HS-27A (cell line): Measurements from ENCODE around the gene VEZT.
"Not testable (repeated sequence)": the region's sequence is repeated elsewhere in the genome, so short reads cannot be mapped to it uniquely, and the experiment has no call there.

Experiments used
- DNase-seq: peaks from one replicate; pipeline ENCODE4 v3.0.0-alpha.2; 2012; ENCODE audit warnings: low read depth, missing footprints

The VEZT gene, protein sequence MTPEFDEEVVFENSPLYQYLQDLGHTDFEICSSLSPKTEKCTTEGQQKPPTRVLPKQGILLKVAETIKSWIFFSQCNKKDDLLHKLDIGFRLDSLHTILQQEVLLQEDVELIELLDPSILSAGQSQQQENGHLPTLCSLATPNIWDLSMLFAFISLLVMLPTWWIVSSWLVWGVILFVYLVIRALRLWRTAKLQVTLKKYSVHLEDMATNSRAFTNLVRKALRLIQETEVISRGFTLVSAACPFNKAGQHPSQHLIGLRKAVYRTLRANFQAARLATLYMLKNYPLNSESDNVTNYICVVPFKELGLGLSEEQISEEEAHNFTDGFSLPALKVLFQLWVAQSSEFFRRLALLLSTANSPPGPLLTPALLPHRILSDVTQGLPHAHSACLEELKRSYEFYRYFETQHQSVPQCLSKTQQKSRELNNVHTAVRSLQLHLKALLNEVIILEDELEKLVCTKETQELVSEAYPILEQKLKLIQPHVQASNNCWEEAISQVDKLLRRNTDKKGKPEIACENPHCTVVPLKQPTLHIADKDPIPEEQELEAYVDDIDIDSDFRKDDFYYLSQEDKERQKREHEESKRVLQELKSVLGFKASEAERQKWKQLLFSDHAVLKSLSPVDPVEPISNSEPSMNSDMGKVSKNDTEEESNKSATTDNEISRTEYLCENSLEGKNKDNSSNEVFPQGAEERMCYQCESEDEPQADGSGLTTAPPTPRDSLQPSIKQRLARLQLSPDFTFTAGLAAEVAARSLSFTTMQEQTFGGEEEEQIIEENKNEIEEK

GRCh38 chr12:95217377-95218149, at the start of gene VEZT, which contains the start of gene FGD6:
Gene VEZT (plus strand): TSS chr12:95217807. CDS start chr12:95217851, 44 bp downstream.
Gene FGD6 (minus strand): TSS chr12:95217467. CDS start chr12:95217240, 227 bp downstream.
- peak; percentile 97 for DNase-seq

DNA sequence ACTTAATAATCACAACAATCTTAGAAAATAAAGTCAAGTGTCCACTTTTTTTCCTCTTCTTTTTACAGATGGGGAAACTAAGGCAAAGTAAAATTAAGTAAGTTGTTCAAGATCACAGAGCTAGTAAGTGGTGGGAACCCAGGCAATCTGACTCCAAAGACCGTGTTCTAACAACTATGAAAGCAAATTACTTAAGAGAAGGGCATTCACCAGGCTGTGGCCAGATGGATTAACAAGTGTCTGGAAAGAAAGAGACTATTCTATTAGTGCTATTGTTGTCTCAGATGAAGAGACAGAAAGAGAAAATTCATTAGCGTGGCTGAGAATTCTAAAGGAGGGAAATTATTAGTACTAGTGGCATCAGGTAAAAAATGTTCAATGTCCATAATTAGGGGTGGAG, 48.9 kb upstream of the VEZT start:
- DNase-seq: no peak

DNA sequence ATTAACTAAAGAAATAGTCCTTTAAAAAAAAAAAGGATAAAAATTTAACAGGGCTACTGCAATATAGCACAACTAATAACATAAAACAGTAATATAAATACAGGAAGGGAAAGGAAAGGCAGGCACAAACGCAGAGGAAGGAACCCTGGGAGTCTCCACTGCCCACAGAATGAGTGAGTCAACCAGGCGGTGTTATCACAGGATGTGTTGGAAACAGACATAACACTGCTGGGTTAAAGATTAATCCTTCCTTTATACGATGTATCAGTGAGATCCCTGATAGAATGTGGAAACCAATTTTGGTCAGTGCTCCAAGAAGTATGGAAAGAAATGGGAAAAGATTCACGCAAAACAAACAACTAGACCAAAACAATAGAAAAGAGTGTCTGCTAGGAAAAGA, 48.2 kb upstream of the VEZT start:
- DNase-seq: peak; percentile 36

- DNase-seq: no peak
Observed at GRCh38 chr12:95173392-95174251, 44.0 kb upstream of the VEZT start.

- DNase-seq: no peak
Observed at GRCh38 chr12:95177201-95177768, 40.3 kb upstream of the VEZT start.

- DNase-seq: no peak
Observed at GRCh38 chr12:95178136-95178535, 39.5 kb upstream of the VEZT start.

DNA sequence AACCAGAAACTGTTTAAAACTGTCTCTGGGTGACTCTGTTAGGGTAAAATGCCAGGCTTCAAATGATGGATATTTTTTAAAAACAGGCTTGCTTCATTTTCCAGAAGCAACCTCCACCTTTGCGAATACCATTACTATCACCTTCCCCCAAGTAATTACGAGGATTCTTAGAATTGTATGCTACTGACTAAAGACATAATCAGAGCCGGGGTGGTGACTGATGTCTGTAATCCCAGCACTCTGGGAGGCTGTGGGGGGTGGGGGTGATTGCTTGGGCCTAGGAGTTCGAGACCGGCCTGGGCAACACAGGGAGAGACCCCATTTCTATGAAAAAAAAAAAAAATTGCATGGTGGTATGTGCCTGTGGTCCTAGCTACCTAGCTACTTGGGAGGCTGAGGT, 38.6 kb upstream of the VEZT start:
- no peak for DNase-seq

- DNase-seq: no peak
Observed at GRCh38 chr12:95181103-95181502, 36.5 kb upstream of the VEZT start.

DNA sequence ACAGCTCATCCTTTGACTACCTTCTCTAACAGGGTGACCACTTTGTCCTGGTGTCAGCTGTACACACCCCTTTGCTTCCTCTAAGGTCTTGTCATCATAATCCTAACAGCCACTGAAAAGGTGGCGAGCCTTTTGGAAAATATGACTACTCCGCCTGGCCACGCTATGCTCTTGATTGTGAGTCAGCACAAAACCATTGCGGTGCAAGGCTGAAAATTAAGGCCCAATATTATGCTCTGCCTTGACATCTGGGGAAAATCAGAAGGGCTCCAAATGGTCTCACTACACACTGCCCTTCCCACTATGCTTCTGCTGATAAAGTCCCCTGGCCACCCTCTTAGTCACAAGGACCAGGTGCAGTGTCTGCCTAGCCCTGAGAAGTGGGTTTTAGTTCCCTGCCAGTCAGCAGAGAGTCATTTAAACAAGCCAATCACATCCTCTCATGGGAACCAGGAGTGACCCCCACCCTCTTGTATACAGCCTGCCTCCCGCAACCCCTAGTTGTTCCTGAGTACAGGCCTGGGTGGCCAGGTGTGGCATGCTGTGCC, 34.7 kb upstream of the VEZT start:
- DNase-seq: no peak

- DNase-seq: no peak
Observed at GRCh38 chr12:95184121-95184520, 33.5 kb upstream of the VEZT start.

DNA sequence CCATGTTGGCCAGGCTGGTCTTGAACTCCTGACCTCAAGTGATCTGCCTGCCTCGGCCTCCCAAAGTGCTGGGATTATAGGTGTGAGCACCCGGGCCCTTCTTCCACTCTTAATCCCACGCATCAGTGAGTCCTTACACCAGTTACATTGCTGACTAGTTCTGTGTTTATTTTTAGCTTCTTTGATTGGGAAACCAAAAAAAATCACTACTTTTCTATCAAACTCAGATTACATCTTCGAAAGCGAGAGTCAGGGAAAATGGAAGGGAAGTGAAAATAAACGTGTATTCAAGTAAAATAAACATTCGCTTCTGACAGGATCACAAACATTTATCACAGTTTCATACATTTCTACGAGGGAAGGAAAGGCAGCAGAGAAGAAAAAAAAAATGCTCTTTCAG, 32.5 kb upstream of the VEZT start:
- no peak for DNase-seq

- no peak for DNase-seq
Observed at GRCh38 chr12:95185854-95186253, 31.8 kb upstream of the VEZT start.

DNA sequence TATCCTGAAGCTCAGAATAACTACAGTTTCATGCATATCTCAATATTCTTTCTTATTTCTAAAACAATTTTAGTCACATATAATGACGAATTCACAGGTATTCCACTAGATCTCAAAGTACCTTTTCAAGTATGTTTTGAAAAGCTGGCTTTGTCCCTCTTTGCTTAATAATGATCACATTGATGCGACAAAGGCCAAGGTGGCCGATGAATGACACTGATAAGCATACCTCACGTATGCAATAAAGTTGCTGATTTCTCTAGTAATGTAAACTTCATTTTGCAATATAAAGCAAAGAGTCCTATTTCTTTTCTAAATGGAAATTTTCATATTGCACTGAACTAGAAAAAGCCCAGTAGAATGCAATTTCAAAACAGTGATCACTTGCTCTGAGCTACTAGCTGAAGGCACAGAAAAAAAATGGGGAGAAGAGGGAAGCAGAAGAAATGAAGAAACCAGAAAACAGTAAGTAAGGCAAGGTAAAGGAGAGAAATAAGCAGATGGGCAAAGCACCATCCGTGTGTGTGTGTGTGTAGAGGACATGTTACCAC, 29.7 kb upstream of the VEZT start:
- no peak for DNase-seq

DNA sequence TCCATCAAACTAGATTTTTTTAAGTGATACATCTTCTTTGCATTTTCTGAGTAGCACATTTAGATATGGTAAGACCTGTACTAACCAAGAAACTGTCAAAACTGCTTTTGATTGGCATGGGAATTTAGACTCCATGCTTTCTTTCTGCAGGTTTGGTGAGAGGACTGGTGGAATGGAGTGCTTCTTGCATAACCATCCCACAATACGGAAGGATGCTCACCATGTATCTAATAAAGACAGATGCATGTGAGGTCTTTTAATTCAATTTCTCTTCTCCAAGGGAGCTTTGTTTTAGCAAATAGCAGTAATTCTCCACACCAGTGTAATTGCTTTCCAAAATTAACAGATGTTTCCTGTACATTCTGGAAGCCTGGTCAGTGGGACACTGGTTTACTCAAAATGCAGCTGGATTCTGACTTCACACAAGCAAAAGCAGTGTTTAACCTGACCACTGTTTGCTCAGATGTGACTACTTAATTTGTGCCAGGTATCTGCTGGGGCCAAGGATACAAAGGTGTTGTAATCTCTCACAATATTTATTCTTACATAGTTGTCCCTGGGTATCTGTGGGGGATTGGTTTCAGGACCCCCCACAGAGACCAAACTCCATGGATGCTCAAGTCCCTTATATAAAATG, 26.4 kb upstream of the VEZT start:
- DNase-seq: no peak

DNA sequence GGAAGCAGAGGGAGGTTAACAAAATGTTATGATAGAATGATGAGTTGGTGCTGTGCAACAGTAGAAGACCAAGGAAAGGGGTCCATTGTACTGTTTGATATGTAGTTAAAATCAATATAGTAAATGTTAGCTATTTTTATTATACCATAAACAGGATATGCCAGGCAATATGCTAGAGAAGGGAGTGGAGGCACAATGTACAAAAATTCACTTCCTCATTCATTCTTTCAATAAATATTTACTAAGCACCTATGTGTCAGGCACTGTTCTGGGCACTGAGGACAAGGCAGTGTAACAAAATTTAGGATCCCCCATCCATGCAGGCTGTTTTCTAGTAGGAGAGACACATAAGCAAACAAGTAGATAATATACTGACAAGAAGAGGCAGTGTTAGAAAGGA, 25.3 kb upstream of the VEZT start:
- DNase-seq: no peak

DNA sequence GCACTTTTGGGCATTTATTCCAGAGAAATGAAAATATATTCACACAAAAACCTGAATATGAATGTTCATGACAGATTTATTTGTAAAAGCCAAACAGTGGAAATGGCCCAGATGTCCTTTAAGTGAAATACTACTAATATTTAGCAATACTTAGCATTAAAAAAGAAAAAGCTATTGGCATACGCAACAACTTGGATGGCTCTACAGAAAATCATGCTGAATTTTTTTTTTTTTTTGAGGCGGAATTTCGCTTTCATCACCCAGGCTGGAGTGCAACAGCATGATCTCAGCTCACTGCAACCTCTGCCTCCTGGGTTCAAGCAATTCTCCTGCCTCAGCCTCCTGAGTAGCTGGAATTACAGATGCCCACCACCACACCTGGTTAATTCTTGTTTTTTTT, 24.5 kb upstream of the VEZT start:
- DNase-seq: no peak

- no peak for DNase-seq
Observed at GRCh38 chr12:95195122-95195521, 22.5 kb upstream of the VEZT start.

DNA sequence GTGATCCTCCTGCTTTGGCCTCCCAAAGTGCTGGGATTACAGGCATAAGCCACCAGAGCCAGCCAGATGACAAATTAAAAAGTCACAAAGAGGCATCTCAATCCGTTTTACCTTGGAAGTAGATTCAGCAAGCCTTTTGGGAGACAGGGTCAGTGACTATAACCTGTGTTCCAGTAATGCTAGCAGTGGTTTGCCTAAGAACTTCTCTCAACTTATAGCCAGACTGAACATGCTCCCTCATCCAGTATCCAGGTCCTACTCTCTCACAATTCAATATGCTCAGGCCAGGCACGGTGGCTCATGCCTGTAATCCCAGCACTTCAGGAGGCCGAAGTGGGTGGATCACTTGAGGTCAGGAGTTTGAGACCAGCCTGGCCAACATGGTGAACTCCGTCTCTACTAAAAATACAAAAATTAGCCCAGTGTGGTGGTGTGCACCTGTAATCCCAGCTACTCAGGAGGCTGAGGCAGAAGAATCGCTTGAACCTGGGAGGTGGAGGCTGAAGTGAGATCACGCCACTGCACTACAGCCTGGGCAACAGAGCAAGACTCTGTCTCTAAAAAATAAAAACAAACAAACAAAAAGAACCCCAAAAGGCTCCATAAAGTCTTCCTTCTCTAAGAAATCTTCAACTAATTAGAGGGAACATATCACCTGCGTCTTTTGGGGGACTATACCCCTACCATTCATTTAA, 20.6 kb upstream of the VEZT start:
- not testable (repeated sequence) for DNase-seq

GRCh38 chr12:95197636-95198035, 20.0 kb upstream of the VEZT start:
- no peak for DNase-seq
